T-cell (primary cell): ENCODE measurements around the gene ZNRF3. TPM values are rescaled to one million over a fixed set of nuclear protein-coding genes. Genes with fewer than 3 reads are reported as not detected.

Source experiments
- ATAC-seq, 4 experiments: fragments of 200-7000 bp in 3 of 4; fragments of 150-1000 bp in 1 of 4; cut with Tn5 transposase; replicated peaks in 1 of 4; 1 replicate in 3 of 4; 2 replicates in 1 of 4; pipeline ENCODE4 v1.10.0; 2021; ENCODE audit warnings: moderate library complexity in 3 of 4, mild to moderate bottlenecking in 2 of 4, moderate number of reproducible peaks in 1 of 4
- CTCF ChIA-PET, 2 donors: fragments of 300-600 bp; sonication (Branson Sonifier 250); formaldehyde crosslinking; loops; one replicate each; lab custom pipeline; 2022; ENCODE audit warnings: antibody characterized with exemption in 2 of 2; lab: Charles Lee
- POLR2A ChIA-PET, 2 donors: fragments of 300-600 bp; sonication (Branson Sonifier 250); formaldehyde crosslinking; loops; one replicate each; lab custom pipeline; 2022; ENCODE audit warnings: antibody characterized with exemption in 2 of 2; lab: Charles Lee
- DNase-seq, 35 experiments: peaks; one replicate each; pipeline versions ENCODE4 v3.0.0 to v3.0.0-alpha.2; 2013 to 2023
- H3K27ac ChIP-seq: one replicate; pipeline ENCODE4 v1.5.1; 2013; ENCODE audit warnings: low read length
- H3K27me3 ChIP-seq, 2 experiments: replicated peaks in 1 of 2; 1 replicate in 1 of 2; 2 replicates in 1 of 2; pipeline versions ENCODE4 v1.6.1 to v1.7.0; 2013; ENCODE audit warnings: low read length in 1 of 2, mixed read lengths in 1 of 2; ENCODE audit not compliant: control insufficient read depth in 2 of 2, insufficient read depth in 2 of 2; ENCODE audit errors: extremely low read depth in 1 of 2
- H3K36me3 ChIP-seq, 2 donors: 1 replicate in 1 of 2; 2 replicates in 1 of 2; pipeline versions ENCODE4 v1.6.1 to v1.7.0; 2013; ENCODE audit warnings: low read length in 1 of 2; ENCODE audit not compliant: control insufficient read depth in 2 of 2, insufficient read depth in 1 of 2; ENCODE audit errors: extremely low read depth in 1 of 2
- H3K4me1 ChIP-seq, 2 experiments: 1 replicate in 1 of 2; 2 replicates in 1 of 2; pipeline versions ENCODE4 v1.6.1 to v1.7.0; 2013; ENCODE audit warnings: low read length in 2 of 2, mixed read lengths in 1 of 2; ENCODE audit not compliant: insufficient read depth in 2 of 2, control insufficient read depth in 1 of 2; ENCODE audit errors: extremely low read depth in 1 of 2
- H3K4me3 ChIP-seq, 2 donors: 1 replicate in 1 of 2; 2 replicates in 1 of 2; pipeline versions ENCODE4 v1.5.1 to v1.7.0; 2013; ENCODE audit warnings: mild to moderate bottlenecking in 2 of 2, low read length in 1 of 2, moderate library complexity in 1 of 2; ENCODE audit not compliant: control insufficient read depth in 1 of 2; ENCODE audit errors: extremely low read depth in 1 of 2
- H3K9me3 ChIP-seq: 2 replicates; pipeline ENCODE4 v1.7.0; 2013
- H3K27ac Mint-ChIP-seq, 2 donors: one replicate each; pipeline ENCODE4 v1.8.0; 2020 to 2021; ENCODE audit warnings: mild to moderate bottlenecking in 2 of 2, mixed read lengths in 2 of 2
- H3K27me3 Mint-ChIP-seq, 2 donors: one replicate each; pipeline ENCODE4 v1.8.0; 2021 to 2022; ENCODE audit warnings: mixed read lengths in 2 of 2
- H3K36me3 Mint-ChIP-seq: one replicate; pipeline ENCODE4 v1.8.0; 2021; ENCODE audit warnings: mixed read lengths
- H3K4me1 Mint-ChIP-seq, 3 donors: one replicate each; pipeline ENCODE4 v1.8.0; 2020 to 2022; ENCODE audit warnings: mixed read lengths in 3 of 3, mild to moderate bottlenecking in 1 of 3
- H3K4me3 Mint-ChIP-seq, 3 donors: one replicate each; pipeline ENCODE4 v1.8.0; 2020 to 2022; ENCODE audit warnings: mild to moderate bottlenecking in 3 of 3, mixed read lengths in 3 of 3, moderate library complexity in 3 of 3
- H3K9me3 Mint-ChIP-seq, 3 donors: one replicate each; pipeline ENCODE4 v1.8.0; 2020 to 2022; ENCODE audit warnings: mixed read lengths in 3 of 3
- WGBS: methylation state at CpG from one replicate; pipeline ENCODE4 v1.1.5; 2013; ENCODE audit warnings: missing lambda C conversion rate; ENCODE audit not compliant: insufficient coverage; 5-methylcytosine and 5-hydroxymethylcytosine counted together
- total RNA-seq, 35 experiments: library from RNA in 6 of 35; stranded (reverse) in 6 of 35; fragments of 120-200 nt in 1 of 35; gene quantifications; one replicate each; pipeline versions ENCODE4 v1.2.1 to v1.2.4 and lab custom pipeline; 2013 to 2026

ZNRF3 gene
- total RNA-seq, 5 donors from 2014 or later (not counting 1 experiment from before 2014, with no cell fraction given): 0.70 to 2.1 (median 1.1) TPM

DNA sequence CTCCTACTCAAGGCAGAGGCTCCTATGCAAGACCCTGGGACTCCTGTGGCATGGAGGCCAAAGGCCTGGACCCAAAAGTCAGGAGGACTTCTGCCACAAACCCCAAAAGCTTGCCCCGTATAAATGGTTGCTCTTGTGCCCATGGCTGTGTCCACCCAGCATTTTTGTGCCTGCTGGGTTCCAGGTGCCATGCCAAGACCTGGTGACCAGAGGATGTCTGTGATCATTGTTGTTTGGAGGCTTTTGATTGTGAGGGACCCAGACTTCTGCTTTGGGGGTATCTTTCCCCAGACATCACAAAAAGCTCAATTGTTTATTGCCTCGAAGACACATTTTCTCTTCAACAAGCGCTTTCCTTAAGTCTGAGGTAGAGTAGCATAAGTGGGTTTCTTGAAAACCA lies 143.2 kb downstream of the ZNRF3 start:
- Mint-ChIP-seq H3K9me3 (no peaks in the 10 kb centered on the region), H3K27ac (no peak overlapping the region), H3K4me1 (peaks cover 13 to 17% (median 16%) of the 10 kb centered on the region in 3 donors), H3K4me3 (no peak overlapping the region), H3K27me3 (peaks cover 29% of the 10 kb centered on the region in 2 donors), H3K36me3 (no peaks in the 10 kb centered on the region)
- ATAC-seq (no peak), DNase-seq (no peak)
- ChIA-PET CTCF (no interaction called here), POLR2A (no interaction called here)
- Histone ChIP-seq H3K27me3 (peaks cover 5 to 40% of the 10 kb centered on the region in 2 experiments), H3K36me3 (no peaks in the 10 kb centered on the region), H3K4me1 (peaks cover 0 to 14% of the 10 kb centered on the region in 2 experiments), H3K27ac (no peak overlapping the region), H3K9me3 (no peaks in the 10 kb centered on the region), H3K4me3 (no peak overlapping the region)
- 86% methylated on average over 1 of the region's 3 CpGs for WGBS

GRCh38 chr22:29028468-29028867 lies 145.1 kb downstream of the ZNRF3 start:
- CTCF ChIA-PET: interaction anchor here in 1 of 2 donors (1.1 kb wide), 1 partner anchor 11 kb away, joined by 3 read pairs; no protein-coding TSS in a partner anchor
- Mint-ChIP-seq H3K4me1 (peaks cover 13 to 17% (median 16%) of the 10 kb centered on the region in 3 donors), H3K27me3 (peaks cover 39% of the 10 kb centered on the region in 2 donors), H3K4me3 (no peak overlapping the region), H3K27ac (no peak overlapping the region), H3K36me3 (no peaks in the 10 kb centered on the region), H3K9me3 (no peaks in the 10 kb centered on the region)
- Histone ChIP-seq H3K9me3 (no peaks in the 10 kb centered on the region), H3K4me3 (no peak overlapping the region), H3K27me3 (peaks cover 5 to 43% of the 10 kb centered on the region in 2 experiments), H3K27ac (no peak overlapping the region), H3K4me1 (peaks cover 0 to 14% of the 10 kb centered on the region in 2 experiments), H3K36me3 (no peaks in the 10 kb centered on the region)
- DNase-seq (no peak), ATAC-seq (no peak)
- WGBS: 87% methylated on average over 2 of the region's 4 CpGs
- POLR2A ChIA-PET: no interaction called here

GRCh38 chr22:29029202-29030000 lies 146.0 kb downstream of the ZNRF3 start:
- H3K4me1 Mint-ChIP-seq: peaks cover 13 to 17% (median 16%) of the 10 kb centered on the region in 3 donors
- Histone ChIP-seq H3K4me1 (peaks cover 0 to 14% of the 10 kb centered on the region in 2 experiments), H3K27me3 (peaks cover 5 to 42% of the 10 kb centered on the region in 2 experiments), H3K9me3 (no peaks in the 10 kb centered on the region), H3K36me3 (no peaks in the 10 kb centered on the region), H3K27ac (no peak overlapping the region), H3K4me3 (no peak overlapping the region)
- no peak for DNase-seq
- CTCF ChIA-PET: interaction anchor here in 1 of 2 donors (0.6 to 1.1 kb wide), 3 partner anchors 10 to 72 kb away, joined by 3 read pairs; no protein-coding TSS in a partner anchor
- POLR2A ChIA-PET: no interaction called here
- no CpG with 5 or more reads among the region's 9 CpGs for WGBS
- peak overlapping the region in 1 of 3 donors; percentile 76 for H3K4me3 Mint-ChIP-seq
- no peaks in the 10 kb centered on the region for H3K9me3 Mint-ChIP-seq
- H3K36me3 Mint-ChIP-seq: no peaks in the 10 kb centered on the region
- ATAC-seq: no peak
- no peak overlapping the region for H3K27ac Mint-ChIP-seq
- H3K27me3 Mint-ChIP-seq: peaks cover 40% of the 10 kb centered on the region in 2 donors

- no peak overlapping the region for H3K27ac Mint-ChIP-seq
- 0% methylated on average over 5 of the region's 20 CpGs for whole genome bisulfite sequencing
- no peaks in the 10 kb centered on the region for H3K36me3 Mint-ChIP-seq
- POLR2A ChIA-PET: no interaction called here
- Histone ChIP-seq H3K36me3 (no peaks in the 10 kb centered on the region), H3K27ac (no peak overlapping the region), H3K4me3 (peak overlapping the region in 1 of 2 donors; percentile 3), H3K9me3 (no peaks in the 10 kb centered on the region), H3K27me3 (peaks cover 5 to 42% of the 10 kb centered on the region in 2 experiments), H3K4me1 (peaks cover 0 to 14% of the 10 kb centered on the region in 2 experiments)
- peak overlapping the region; percentile 32 to 76 (median 53) for H3K4me3 Mint-ChIP-seq
- peak in 1 of 35 experiments; percentile 8 for DNase-seq
- H3K27me3 Mint-ChIP-seq: peaks cover 40 to 41% of the 10 kb centered on the region in 2 donors
- peak in 3 of 4 experiments; percentile 6 to 24 (median 9) for ATAC-seq
- H3K4me1 Mint-ChIP-seq: peaks cover 13 to 17% (median 16%) of the 10 kb centered on the region in 3 donors
- H3K9me3 Mint-ChIP-seq: no peaks in the 10 kb centered on the region
- CTCF ChIA-PET: interaction anchor here in 1 of 2 donors (0.6 kb wide), 1 partner anchor 71 kb away, joined by 3 read pairs; no protein-coding TSS in a partner anchor
These were observed 146.7 kb downstream of the ZNRF3 start for GRCh38 chr22:29030016-29030617.

GRCh38 chr22:29030618-29031226 lies 147.3 kb downstream of the ZNRF3 start:
- H3K36me3 ChIP-seq: no peaks in the 10 kb centered on the region
- Mint-ChIP-seq H3K36me3 (no peaks in the 10 kb centered on the region), H3K27ac (no peak overlapping the region), H3K4me1 (peaks cover 13 to 17% (median 16%) of the 10 kb centered on the region in 3 donors), H3K9me3 (no peaks in the 10 kb centered on the region), H3K27me3 (peaks cover 40 to 41% of the 10 kb centered on the region in 2 donors), H3K4me3 (peak overlapping the region; percentile 32 to 76 (median 53))
- ChIA-PET POLR2A (interaction anchor here in 1 of 2 donors (0.5 kb wide), 1 partner anchor 116 kb away, joined by 3 read pairs; no protein-coding TSS in a partner anchor), CTCF (interaction anchor here in 1 of 2 donors (0.7 kb wide), 1 partner anchor 1139 kb away, joined by 4 read pairs; no protein-coding TSS in a partner anchor)
- peak in 2 of 4 experiments; percentile 27 to 32 for ATAC-seq
- 10% methylated on average over 26 of the region's 32 CpGs for WGBS
- peak in 2 of 35 experiments; percentile 3 to 5 for DNase-seq
- no peaks in the 10 kb centered on the region for H3K9me3 ChIP-seq
- peaks cover 5 to 40% of the 10 kb centered on the region in 2 experiments for H3K27me3 ChIP-seq
- H3K4me3 ChIP-seq: peak overlapping the region in 1 of 2 donors; percentile 3
- H3K4me1 ChIP-seq: peaks cover 0 to 14% of the 10 kb centered on the region in 2 experiments
- H3K27ac ChIP-seq: no peak overlapping the region
